GM18870 (cell line): ENCODE measurements around the gene FMN1.

Source experiments
- ATAC-seq: cut with Tn5 transposase; IDR thresholded peaks from one replicate; pipeline ENCODE4 v1.9.1; 2021; ENCODE audit warnings: moderate library complexity; ENCODE audit not compliant: unreplicated experiment

The FMN1 gene

GRCh38 chr15:33125894-33126537, 68.5 kb downstream of the FMN1 start:
- ATAC-seq, result no peak

DNA sequence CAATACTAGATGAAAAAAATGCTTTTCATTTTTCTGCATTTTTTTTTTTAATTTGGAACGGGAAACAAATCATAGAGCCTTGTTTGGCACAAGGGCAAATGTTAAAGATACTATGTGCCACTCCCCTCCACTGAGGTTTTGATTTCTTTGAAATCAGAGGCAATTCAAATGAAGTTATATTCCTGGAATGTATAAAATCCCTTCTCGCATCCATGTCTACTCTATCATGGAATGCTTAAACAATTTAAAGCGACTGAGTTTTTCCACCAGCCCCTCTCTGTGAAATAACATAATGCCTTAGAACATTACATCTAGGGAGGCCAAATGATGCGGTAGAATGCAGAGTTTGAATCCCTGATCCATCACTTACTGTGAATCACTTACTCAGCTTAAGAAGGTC, 69.7 kb downstream of the FMN1 start:
- no peak for ATAC-seq

- no peak for ATAC-seq
Observed at GRCh38 chr15:33124279-33124678, 70.2 kb downstream of the FMN1 start.

DNA sequence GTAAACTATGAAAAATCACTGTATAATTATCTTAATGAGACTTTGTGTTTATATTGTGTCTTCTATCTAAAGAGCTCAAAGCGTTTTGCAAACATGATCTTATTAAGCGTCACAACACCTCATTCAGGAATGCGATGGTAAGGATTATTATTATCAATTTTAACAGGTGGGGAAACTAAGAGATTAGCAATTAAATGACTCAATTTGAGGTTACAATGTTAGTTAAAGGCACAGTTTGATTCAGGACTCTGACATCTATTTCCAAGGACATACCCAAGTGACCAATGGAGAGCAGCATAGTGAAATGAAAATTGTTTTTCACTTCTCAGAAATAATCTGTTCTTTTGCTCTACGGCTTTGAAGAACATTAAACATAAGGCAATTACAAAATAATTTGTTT, 74.6 kb downstream of the FMN1 start:
- no peak for ATAC-seq

DNA sequence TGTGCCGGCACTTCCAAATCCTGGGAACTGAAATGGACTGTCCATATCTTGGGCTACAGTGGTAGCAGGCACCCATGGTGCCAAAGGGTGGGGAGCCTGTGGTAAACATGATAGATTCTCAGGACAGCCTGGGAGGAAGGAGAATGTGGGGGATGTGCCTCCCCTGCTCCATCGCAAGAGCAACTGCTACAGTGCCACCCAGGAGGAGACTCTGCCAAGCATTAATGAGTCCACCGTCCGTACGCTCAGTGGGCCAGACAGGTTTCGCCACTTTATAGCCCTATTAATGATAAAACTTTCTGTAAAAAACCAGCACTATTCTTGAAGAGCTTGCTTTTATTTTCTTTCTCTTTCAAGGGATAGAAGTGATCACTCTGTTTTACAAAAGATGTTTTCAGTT, 75.2 kb downstream of the FMN1 start:
- no peak for ATAC-seq

- no peak for ATAC-seq
Observed at GRCh38 chr15:33116198-33116597, 78.3 kb downstream of the FMN1 start.

- no peak for ATAC-seq
Observed at GRCh38 chr15:33115191-33115861, 79.2 kb downstream of the FMN1 start.

DNA sequence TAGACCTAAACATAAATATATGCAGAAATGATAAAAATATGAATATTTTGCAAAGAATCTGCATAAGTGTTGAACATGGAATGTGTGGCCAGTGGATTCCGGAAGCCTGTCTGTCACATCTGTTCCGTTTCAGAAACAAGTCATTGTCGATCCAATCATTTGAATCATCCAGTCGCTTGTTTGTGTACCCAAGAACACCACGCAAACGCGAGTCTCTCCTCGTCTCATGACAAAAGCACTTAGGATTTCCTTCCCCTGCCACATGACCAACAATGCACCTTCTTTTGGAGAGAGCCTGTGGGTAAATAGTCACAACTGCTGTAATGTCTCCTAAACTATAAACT, 80.2 kb downstream of the FMN1 start:
- no peak for ATAC-seq

- ATAC-seq, result no peak
Observed at GRCh38 chr15:33113666-33114373, 80.7 kb downstream of the FMN1 start.

DNA sequence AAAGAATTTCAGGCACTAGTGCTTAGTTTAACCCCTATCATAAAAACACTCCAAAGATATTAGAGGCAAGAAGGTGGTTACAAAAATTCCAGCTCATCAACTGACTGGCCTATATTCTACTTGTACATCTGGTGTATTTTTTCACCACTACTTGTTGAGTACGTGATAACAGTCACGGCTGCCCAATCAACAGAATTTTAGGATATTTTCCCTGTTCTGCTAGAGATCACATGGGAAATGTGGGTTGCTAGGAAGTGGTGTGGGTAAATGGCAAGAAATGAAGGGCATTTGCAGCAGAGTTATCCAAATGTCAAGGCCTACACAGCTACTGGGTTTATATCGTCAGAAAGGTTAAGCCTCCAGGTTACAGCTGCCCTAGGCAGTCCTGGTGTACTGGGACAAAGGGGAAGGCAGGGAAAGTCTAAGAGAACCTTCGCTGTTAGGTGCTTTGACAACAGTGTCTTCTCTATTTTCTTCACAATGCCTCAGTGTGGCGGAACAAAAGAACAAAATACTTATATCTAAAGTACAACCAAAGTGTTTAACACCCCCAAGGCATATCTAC, 81.9 kb downstream of the FMN1 start:
- no peak for ATAC-seq

DNA sequence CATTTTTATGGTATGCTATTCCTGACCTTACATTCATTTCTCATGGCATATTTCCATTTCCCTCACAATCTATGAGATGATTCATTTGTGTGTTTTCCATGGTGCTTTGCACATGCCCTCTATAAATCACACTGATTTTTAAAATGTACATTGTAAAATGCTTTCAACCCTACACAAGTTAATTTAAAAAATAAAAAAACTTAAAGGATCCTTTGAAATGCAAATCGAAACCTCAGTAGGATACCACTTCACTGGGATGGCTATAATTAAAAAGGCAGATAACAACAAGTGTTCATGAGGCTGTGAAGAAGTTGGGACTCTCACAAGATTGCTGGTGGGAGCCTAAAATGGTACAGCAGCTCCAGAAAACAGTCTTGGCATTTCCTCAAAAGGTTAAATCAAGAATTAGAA, 83.5 kb downstream of the FMN1 start:
- no peak for ATAC-seq

- ATAC-seq, result no peak
Observed at GRCh38 chr15:33109345-33109744, 85.2 kb downstream of the FMN1 start.

GRCh38 chr15:33108518-33108917, 86.0 kb downstream of the FMN1 start:
- no peak for ATAC-seq

DNA sequence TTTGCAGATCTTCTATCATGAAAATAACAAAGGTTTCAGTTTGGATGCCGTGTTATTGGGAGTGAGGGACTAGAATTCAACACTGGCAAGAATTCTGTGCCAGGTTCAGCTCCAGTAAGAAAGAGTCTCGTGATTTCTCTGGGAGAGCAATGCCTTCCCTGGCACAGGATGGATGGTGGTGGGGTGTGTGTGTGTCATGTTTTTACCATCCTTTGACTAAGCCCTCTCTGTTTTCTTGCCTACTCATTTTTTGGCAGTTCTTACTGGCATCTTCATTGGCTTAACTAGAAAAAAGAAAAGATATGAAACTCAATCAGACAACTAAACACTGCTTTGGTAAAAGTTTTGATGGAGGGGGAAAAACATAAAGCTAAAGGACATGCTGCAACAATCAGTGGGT, 86.6 kb downstream of the FMN1 start:
- ATAC-seq, result no peak

DNA sequence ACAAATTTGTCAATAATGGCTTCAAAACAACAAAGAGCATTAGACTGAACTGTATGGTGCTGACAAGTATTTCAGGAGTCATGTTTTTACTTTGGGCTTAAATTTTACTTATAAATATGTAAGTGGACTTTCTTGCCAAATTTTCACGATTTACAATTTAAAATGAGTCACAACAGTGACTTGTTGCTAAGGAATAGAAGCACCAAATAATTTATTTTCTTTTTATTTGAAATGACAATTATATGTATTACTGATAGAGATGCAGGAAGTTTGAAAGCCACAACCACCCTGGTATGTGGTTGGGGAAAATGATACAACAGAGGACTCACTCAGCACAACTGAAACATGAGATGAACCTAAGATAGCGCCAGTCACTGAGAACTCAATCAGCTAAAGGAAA, 90.3 kb downstream of the FMN1 start:
- no peak for ATAC-seq

DNA sequence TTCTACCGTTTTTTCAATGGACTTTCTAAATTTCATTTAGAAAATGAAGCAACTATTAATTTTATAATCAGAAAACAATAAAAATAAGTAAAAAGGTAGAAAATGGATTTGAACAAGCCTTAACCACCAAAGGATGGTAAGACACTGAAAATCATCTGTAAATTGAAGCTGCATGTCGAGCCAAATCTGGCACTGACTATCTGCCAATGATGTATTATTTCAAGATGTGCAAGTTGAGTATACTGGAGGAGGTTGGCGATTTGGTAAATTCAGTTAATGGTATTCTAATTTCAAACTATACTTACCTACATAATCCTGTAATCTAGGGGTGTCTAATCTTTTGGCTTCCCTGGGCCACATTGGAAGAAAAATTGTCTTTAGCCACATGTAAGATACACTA, 93.5 kb downstream of the FMN1 start:
- ATAC-seq, result no peak

DNA sequence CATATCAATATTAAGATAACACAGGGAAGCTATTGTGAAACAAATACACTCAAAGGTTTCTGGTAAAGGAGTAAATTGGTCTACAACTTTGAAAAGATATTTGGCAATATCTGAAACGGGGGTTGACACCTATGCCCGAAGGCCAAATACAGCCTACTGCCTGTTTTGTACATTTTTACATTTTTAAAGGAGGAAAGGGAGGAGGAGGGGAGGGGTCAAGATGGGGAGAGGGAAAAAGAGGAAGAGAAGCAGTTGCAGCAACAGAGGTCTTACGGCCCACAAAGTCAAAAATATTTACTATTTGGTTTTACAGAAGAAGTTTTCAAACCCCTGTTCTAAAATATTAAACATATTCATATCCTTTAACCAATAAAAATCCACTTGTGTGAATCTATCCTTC, 94.2 kb downstream of the FMN1 start:
- ATAC-seq, result no peak

DNA sequence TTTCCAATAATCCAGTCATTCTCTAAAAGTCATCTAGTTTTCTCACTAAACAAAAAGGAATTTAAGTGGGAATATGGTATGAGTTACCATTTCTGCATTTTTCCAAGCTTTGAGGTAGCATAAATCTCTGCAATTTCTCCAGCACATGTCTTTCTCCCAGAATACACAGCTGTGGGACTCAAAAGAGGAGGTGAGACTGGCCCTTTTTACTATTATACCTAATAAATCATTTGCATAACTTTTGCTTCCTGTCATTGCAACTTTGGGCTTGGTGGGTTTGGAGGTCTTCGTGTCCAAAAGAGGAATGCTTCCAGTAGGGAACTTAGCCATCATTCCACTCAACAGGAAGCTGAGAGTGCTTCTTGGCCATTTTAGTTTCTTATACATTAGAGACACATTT, 94.8 kb downstream of the FMN1 start:
- ATAC-seq, result no peak

GRCh38 chr15:33099213-33099612, 95.3 kb downstream of the FMN1 start:
- ATAC-seq, result no peak

GRCh38 chr15:33098094-33099058, 96.1 kb downstream of the FMN1 start:
- no peak for ATAC-seq

- ATAC-seq, result no peak
Observed at GRCh38 chr15:33096134-33096533, 98.4 kb downstream of the FMN1 start.
